Measurements from ENCODE around the gene WNK2.
"Not testable (repeated sequence)": the region's sequence is repeated elsewhere in the genome, so short reads cannot be mapped to it uniquely, and the experiment has no call there.

Gene WNK2

DNA sequence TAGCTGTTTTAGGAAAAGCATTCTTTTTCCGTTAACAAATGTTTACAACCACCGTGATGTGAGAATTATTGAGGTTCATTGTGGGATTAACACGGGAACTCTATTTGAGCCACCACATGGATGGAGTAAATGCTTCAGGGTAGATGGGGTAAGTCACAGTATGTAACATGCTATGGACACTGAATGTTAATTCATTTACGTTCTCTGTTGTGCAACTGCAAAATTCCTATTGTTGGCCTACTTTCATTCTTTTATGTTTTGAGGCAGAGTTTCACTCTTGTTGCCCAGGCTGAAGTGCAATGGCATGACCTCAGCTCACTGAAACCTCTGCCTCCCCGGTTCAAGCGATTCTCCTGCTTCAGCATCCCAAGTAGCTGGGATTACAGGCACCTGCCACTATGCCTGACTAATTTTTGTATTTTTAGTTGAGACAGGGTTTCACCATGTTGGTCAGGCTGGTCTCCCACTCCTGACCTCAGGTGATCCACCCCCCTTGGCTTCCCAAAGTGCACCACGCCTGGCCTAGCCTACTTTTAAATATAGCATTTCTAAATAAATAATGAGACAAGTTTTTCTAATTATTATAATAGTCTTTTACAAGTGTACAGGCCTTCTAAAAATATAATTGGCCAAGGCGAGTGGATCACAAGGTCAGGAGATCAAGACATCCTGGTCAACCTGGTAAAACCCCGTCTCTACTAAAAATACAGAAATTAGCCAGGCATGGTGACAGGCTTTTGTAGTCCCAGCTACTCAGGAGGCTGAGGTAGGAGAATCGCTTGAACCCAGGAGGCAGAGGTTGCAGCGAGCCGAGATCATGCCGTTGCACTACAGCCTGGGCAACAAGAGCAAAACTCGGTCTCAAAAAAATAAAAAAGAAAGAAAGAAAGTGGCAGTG is 169.7 kb downstream of the WNK2 start:
- DNase-seq = not testable (repeated sequence)

DNA sequence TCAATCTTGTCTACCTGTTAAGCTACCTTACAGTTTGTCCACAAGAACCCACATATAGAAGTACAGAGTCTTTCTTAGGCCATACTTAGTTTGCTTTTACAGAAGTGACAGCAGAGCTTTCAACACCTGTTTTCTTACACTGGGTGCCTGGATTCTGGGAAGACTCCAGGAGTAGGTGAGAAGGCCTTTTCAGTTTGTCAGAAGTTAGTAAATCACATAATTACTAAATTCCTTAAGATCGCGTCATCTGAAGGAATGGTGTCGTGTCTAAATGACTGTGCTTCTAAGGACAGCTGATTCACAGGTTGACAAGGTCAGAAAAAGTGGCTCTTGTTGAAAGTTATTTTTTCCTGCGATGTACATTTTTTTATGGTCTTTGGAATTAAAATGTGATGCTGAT is 170.5 kb downstream of the WNK2 start:
- no peak for DNase-seq

DNA sequence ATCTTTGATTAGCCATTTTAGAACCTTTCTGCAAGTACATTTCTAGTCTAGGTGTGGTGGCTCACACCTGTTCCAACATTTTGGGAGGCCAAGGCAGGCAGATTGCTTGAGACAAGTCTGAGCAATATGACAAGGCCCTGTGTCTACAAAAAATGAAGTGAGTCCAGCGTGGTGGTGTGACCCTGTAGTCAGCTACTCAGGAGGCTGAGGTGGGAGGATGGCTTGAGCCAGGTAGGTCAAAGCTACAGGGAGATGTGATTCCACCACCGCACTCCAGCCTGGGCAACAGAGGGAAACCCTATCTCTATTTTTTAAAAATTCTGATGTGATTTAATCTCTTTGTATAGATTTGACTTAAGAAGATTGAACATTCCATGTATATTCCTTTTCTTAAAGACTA is 171.9 kb downstream of the WNK2 start:
- no peak for DNase-seq

DNA sequence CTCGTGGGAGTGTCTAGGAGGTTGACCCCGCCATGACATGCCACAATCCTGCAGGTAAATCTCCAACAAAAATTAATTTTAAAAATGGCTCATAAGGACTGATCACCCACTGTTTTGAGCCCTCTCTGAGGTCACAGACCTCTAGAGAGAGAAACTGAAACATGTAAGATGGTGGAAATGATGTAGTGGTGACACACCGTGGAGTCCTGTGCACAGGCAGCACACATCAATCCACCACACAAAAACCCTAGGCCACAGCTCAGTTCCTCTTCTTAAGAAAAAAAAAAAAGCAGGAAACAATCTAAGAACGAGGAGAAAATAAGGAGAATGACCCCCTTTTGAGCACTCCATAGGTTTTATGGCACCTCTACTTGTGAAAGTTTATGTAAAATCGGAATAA is 173.7 kb downstream of the WNK2 start:
- no peak for DNase-seq

DNA sequence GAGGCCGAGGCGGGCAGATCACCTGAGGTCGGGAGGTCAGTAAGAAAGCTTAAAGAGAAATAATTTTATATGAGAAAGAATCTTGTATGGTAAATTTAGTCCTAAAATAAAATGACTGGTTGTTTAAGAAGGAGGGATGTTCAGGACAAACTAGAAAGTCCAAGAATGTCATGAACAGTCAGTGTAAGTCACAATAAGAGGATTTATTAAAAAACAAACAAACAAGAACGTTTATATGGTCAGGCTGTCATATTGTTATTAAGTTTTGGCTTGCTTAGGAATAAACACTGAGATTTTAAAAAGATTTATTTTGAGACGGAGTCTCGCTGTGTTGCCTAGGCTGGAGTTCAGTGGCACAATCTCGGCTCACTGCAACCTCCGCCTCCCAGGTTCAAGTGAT is 176.0 kb downstream of the WNK2 start:
- not testable (repeated sequence) for DNase-seq

DNA sequence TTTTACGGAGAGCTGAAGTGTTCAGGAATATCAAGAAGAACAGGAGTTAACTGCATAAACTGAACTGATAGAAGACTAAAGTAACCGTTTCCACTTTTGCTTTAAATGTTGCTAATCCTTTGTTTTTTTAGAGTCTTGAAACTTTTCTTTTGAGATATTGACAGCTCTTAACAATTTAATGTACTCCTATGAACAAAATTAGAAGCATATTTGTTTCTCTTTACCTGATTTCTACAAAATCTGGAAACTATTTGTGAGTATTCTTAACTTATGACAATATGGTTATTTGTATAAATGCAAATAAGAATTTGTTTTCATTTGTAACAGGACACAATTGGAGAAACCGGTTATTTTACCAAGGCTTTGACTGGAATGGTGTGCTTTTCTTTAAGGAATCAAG is 178.1 kb downstream of the WNK2 start:
- DNase-seq = no peak

DNA sequence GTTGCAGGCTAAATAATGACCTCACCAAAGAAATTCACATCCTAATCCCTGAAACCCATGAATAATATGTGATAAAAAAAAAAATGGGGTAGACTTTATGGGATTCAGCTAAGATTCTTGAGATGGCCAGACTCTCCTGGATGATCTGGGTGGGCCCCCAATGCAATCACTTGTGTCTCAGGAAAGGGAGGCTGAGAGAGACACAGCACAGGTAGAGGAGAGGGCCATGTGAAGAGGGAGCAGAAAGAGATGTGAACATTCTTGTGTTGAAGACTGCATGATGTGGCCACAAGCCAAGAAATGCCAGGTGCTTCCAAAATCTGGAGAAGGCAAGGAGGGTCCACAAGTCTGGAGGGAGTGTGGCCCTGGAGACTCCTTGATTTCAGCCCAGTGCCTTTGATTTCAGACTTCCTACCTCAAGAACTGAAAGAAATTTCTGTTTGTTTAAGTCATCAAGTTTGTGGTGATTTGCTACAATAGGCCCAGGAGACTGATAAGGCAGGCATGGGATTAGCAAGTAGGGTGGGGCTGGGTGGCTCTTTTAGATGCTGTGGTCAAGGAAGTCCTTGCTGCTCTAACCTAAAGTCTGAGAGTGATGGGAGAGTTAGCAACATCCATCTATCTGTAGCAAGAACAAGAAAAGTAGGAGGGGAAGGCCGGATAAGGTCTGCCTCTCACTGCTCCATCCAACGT is 180.9 kb downstream of the WNK2 start:
- no peak for DNase-seq

DNA sequence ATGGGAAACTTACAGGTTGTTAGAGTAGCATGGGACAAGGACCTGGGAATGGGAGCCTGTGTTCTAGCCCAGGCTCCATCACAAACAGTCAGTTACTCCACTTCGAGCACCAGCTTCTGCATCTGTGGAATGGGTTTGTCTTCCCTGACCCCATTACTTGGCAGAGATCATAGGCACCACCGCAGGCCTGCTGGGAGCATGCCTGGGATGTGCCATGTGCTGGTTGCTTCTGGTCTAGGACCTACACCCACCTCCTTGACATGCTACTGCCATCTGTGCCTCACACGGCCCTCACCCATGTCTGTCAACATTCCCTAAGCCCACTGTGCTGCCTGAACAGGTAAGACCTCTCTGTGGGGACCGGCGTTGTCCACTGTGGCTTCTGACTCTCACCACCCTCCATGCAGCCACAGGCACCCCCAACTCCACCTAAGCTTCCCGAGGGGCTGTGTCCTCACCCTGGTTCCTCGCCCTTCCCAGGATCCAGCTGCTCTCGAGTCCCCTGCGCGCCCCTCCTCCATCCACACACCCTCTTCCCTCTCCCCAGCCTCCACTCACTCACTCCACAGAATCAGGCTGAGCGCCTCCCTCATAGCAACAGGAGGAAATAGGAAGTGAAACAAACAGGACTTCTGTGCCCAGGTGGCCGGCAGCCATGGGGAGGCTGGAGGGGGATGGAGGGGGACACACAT is 181.6 kb downstream of the WNK2 start:
- no peak for DNase-seq

DNA sequence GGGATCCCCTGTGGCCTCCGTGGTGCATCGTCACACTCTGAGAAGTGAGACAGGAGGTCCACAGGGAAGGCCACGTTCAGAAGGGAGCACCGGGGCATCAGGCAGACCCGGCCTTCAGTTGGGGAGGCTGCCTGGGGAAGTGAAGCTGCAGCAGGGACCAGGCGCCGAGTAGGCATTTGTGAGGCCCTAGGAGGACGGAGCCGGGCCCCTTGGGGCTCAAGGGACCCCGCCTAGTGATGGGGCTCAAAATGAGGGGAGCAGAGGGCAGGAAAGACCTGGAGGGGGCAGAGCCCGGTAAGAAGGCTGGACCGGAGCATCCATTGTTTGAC is 182.1 kb downstream of the WNK2 start:
- DNase-seq = no peak

DNA sequence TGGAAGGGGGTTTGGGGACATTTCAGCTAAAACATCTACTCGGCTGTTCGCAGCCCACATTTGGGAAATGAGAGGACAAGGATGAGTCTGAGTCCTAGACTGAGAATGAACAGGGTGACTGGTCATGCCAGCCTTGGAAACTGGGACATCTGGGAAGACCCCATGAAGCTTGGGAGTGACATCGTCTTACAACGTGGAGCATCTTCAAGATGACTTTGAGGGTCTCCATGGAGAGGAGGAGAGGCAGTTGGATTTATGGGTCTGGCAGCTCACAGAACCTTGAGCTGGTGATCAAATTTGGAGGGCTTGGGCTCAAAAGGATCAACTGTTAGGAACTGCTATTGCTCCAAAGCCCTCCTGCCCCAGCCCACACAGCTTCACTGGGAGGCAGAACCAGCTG is 182.5 kb downstream of the WNK2 start:
- not testable (repeated sequence) for DNase-seq

DNA sequence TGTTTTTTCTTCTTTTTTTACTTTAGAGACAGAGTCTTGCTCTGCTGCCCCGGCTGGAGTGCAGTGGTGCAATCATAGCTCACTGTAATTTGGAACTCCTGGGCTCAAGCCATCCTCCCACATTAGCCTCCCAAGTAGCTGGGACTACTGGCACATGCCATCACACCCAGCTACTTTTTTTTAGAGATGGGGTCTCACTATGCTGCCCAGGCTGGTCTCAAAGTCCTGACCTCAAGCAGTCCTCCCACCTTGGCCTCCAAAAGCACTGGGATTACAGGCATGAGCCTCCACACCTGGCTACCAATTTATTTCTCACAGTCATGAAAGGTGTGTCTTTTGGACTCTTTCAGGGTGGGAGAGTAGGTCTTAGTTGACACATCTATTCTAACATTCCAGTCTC is 184.5 kb downstream of the WNK2 start:
- DNase-seq = no peak

DNA sequence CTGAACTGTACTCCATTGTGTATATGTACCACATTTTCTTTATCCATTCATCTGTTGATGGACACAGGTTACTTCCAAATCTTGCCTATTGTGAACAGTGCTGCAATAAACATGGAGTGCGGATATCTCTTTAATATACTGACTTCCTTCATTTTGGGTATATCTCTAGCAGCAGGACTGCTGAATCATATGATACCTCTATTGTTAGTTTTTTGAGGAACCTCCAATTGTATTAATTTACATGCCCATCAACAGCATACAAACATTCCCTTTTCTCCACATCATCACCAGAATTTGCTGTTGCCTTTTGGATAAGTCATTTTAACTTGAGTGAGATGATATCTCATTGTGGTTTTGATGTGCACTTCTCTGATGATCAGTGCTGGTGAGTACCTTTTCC is 185.7 kb downstream of the WNK2 start:
- no peak for DNase-seq
